ENCODE data around the gene ZBTB7C.

GRCh38 chr18:48022531-48023329, 386.5 kb downstream of the ZBTB7C start:
- TF ChIP-seq EZH2 (IDR thresholded peaks at IDR 0.05; ENCODE audit: borderline replicate concordance, low read depth, low read length, poor library complexity, severe bottlenecking): no peak
- TF ChIP-seq CTCF (conservative IDR thresholded peaks at IDR 0.05; ENCODE audit: low read depth, low read length): peak; percentile 64
